Smooth muscle cell (in vitro differentiated cells): ENCODE measurements around the gene CAMK2A. TPM values are rescaled to one million over a fixed set of nuclear protein-coding genes. Genes with fewer than 3 reads are reported as not detected.
A peak's percentile ranks its signal among the peaks of the same experiment; 100 is the strongest.

Source experiments
- DNase-seq: peaks from one replicate; lab custom pipeline; 2025; ENCODE audit not compliant: unreplicated experiment; lab: John Stamatoyannopoulos, UW
- H2AFZ ChIP-seq: fragments of 200-600 bp; sonication (generic); 2 replicates; pipeline ENCODE4 v1.6.0; 2016; ENCODE audit warnings: antibody characterized with exemption, low read depth, mild to moderate bottlenecking
- H3F3A ChIP-seq: fragments of 200-600 bp; sonication (generic); 2 replicates; pipeline ENCODE4 v1.6.0; 2017; ENCODE audit warnings: antibody characterized with exemption, low read depth
- H3K27ac ChIP-seq: fragments of 200-600 bp; sonication (generic); 2 replicates; pipeline ENCODE4 v1.5.1; 2016; ENCODE audit warnings: low read depth, mild to moderate bottlenecking
- H3K27me3 ChIP-seq: fragments of 200-600 bp; sonication (generic); 2 replicates; pipeline ENCODE4 v1.6.1; 2016; ENCODE audit warnings: low read depth, mild to moderate bottlenecking
- H3K36me3 ChIP-seq: fragments of 200-600 bp; sonication (generic); 2 replicates; pipeline ENCODE4 v1.5.1; 2016; ENCODE audit warnings: low read depth
- H3K4me1 ChIP-seq: fragments of 200-600 bp; sonication (generic); 2 replicates; pipeline ENCODE4 v1.5.1; 2016; ENCODE audit warnings: low read depth
- H3K4me2 ChIP-seq: fragments of 200-600 bp; sonication (generic); 2 replicates; pipeline ENCODE4 v1.6.0; 2016; ENCODE audit warnings: mild to moderate bottlenecking
- H3K4me3 ChIP-seq: fragments of 200-600 bp; sonication (generic); 2 replicates; pipeline ENCODE4 v1.5.1; 2016; ENCODE audit warnings: mild to moderate bottlenecking
- H3K79me2 ChIP-seq: fragments of 200-600 bp; sonication (generic); 2 replicates; pipeline ENCODE4 v1.6.0; 2016; ENCODE audit warnings: low read depth, mild to moderate bottlenecking
- H3K9ac ChIP-seq: fragments of 200-600 bp; sonication (generic); 2 replicates; pipeline ENCODE4 v1.6.0; 2016; ENCODE audit warnings: low read depth
- H3K9me3 ChIP-seq: fragments of 200-600 bp; sonication (generic); replicated peaks from 2 replicates; pipeline ENCODE4 v1.5.1; 2016; ENCODE audit warnings: low read depth
- H4K20me1 ChIP-seq: fragments of 200-600 bp; sonication (generic); 2 replicates; pipeline ENCODE4 v1.6.0; 2016; ENCODE audit warnings: low read depth
- WGBS: methylation state at CpG from one replicate; pipeline ENCODE4 v1.1.7; 2016; ENCODE audit warnings: low lambda C conversion rate; 5-methylcytosine and 5-hydroxymethylcytosine counted together
- polyA plus RNA-seq: library from polyadenylated mRNA; unstranded; fragments of >200 nt; fragmentation: Nextera tagmentation; extraction: Ambion mirVana; gene quantifications from 2 replicates; pipeline ENCODE4 v1.2.1, GENCODE V29; 2016
- total RNA-seq: library from RNA; depleted of rRNA; stranded (reverse); fragments of >200 nt; gene quantifications from 2 replicates; pipeline ENCODE4 v1.2.3, GENCODE V29; 2014
- TF ChIP-seq, protein P1 (sequence below): fragments of 200-600 bp; sonication (generic); IDR thresholded peaks from 2 replicates; pipeline ENCODE4 v1.5.1; 2017; ENCODE audit warnings: borderline replicate concordance, mild to moderate bottlenecking, antibody characterized with exemption; ENCODE audit not compliant: insufficient read depth, poor library complexity, severe bottlenecking

CAMK2A gene
- total and polyA plus RNA-seq, 2 experiments from 2014 or later = 0.83 to 1.6 TPM

DNA sequence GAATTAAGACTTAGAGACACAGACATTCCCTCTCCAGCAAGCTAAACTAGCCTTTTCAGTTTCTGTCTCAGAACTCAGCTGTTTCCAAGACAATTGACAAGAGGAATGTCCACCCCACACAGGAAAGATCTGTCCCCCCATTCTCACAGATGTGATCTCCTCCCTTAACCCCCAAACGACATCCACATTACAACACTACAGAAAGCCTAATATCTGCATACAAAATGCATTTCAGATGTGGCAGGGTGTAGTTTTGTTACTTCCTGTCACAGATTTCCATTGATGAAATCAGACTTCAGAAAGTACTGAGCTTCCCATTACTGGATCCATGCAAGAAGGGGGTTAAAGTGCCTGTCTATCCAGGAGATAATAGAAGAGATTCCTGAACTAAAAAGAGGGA is 16.0 kb upstream of the CAMK2A start:
- no peak overlapping the region for H3K9ac ChIP-seq
- no peaks in the 10 kb centered on the region for H4K20me1 ChIP-seq
- peak overlapping the region; percentile 22 for H3K27ac ChIP-seq
- TF ChIP-seq, protein P1, sequence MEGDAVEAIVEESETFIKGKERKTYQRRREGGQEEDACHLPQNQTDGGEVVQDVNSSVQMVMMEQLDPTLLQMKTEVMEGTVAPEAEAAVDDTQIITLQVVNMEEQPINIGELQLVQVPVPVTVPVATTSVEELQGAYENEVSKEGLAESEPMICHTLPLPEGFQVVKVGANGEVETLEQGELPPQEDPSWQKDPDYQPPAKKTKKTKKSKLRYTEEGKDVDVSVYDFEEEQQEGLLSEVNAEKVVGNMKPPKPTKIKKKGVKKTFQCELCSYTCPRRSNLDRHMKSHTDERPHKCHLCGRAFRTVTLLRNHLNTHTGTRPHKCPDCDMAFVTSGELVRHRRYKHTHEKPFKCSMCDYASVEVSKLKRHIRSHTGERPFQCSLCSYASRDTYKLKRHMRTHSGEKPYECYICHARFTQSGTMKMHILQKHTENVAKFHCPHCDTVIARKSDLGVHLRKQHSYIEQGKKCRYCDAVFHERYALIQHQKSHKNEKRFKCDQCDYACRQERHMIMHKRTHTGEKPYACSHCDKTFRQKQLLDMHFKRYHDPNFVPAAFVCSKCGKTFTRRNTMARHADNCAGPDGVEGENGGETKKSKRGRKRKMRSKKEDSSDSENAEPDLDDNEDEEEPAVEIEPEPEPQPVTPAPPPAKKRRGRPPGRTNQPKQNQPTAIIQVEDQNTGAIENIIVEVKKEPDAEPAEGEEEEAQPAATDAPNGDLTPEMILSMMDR = no peak
- peaks cover 36% of the 10 kb centered on the region for H3K4me1 ChIP-seq
- H3F3A ChIP-seq = peaks cover 29% of the 10 kb centered on the region
- no peaks in the 10 kb centered on the region for H3K27me3 ChIP-seq
- WGBS = 52% methylated on average over 1 of the region's 1 CpG
- no peaks in the 10 kb centered on the region for H3K36me3 ChIP-seq
- no peaks in the 10 kb centered on the region for H3K9me3 ChIP-seq
- no peak for DNase-seq
- no peak overlapping the region for H3K4me3 ChIP-seq
- H2AFZ ChIP-seq = peak overlapping the region; percentile 33
- no peaks in the 10 kb centered on the region for H3K79me2 ChIP-seq
- no peak overlapping the region for H3K4me2 ChIP-seq

DNA sequence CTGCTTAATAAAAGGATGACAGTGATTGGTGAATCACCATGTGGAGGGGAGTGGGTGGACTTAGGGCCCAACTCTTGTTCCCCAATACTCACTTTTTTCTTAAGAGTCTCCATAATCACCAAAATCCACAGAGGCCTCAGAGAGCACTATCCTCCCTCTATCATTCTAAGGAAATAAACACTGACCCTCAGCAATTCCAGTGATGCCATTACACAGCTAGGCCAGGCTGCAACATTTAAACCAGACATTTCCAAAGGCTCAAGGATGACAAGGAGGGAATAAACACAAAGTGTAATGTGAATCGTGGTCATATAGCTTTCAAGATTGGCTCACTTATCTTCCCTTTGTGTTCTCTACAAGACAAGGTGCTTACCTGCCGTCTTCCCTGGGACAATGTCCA is 15.5 kb upstream of the CAMK2A start:
- no peak overlapping the region for H3K9ac ChIP-seq
- TF ChIP-seq, protein P1 = no peak

DNA sequence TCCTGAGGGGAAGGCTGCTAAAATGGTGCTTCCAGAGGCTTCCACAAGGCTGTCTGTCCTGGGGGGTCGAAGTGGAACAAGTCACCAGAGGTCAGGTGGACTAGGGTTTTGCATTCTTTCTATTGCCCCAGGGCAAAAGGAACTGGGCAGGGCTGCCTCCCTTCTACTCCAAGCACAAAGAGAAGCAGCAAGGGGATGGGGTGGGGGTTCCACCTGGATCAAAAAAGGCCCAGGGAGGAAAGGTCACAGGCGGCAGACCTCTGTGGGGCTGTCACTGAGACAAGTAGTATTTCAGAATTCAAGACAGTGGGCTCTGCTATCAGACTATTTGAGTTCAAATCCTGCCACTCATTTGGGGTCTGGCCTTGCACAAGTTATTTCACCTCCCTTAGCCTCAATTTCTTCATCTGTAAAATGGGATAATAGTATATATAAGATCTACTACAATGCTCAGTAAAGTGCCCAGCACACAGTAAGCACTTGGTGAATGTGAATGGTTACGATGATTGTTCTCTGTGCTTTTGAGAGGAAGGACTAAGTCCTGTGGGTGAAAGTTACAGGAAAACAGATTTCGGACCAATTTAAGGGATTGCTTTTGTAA is 15.0 kb upstream of the CAMK2A start:
- no peak overlapping the region for H2AFZ ChIP-seq

More for the DNA sequence above, 15.5 kb upstream of the CAMK2A start:
- Histone ChIP-seq H3K27me3 (no peaks in the 10 kb centered on the region), H3K27ac (peak overlapping the region; percentile 22), H3K36me3 (no peaks in the 10 kb centered on the region), H3K4me2 (no peak overlapping the region), H3K9me3 (no peaks in the 10 kb centered on the region), H3F3A (peaks cover 34% of the 10 kb centered on the region), H3K79me2 (no peaks in the 10 kb centered on the region), H3K4me3 (no peak overlapping the region), H2AFZ (no peak overlapping the region), H3K4me1 (peaks cover 40% of the 10 kb centered on the region), H4K20me1 (no peaks in the 10 kb centered on the region)
- 37% methylated on average over 2 of the region's 2 CpGs for WGBS
- DNase-seq = no peak

More for the DNA sequence above, 15.0 kb upstream of the CAMK2A start:
- Histone ChIP-seq H3K4me3 (no peak overlapping the region), H4K20me1 (no peaks in the 10 kb centered on the region), H3F3A (peaks cover 39% of the 10 kb centered on the region), H3K27me3 (no peaks in the 10 kb centered on the region), H3K9me3 (no peaks in the 10 kb centered on the region), H3K9ac (no peak overlapping the region), H3K36me3 (no peaks in the 10 kb centered on the region), H3K27ac (peak overlapping the region; percentile 22), H3K79me2 (no peaks in the 10 kb centered on the region), H3K4me1 (peaks cover 40% of the 10 kb centered on the region), H3K4me2 (no peak overlapping the region)
- TF ChIP-seq, protein P1 = no peak
- WGBS = 86% methylated on average over 4 of the region's 4 CpGs
- no peak for DNase-seq
